K562 (cell line): ENCODE measurements around the gene TXK. TPM values are rescaled to one million over a fixed set of nuclear protein-coding genes. Genes with fewer than 3 reads are reported as not detected.

Experiments used
- CC2D1A ChIP-seq: fragments of 450-650 bp; IDR thresholded peaks from 2 replicates; pipeline ENCODE4 v1.6.1; 2017; ENCODE audit warnings: mild to moderate bottlenecking
- FIP1L1 ChIP-seq: fragments of 200-400 bp; formaldehyde crosslinking; IDR thresholded peaks from 2 replicates; pipeline ENCODE4 v1.6.1; 2018; ENCODE audit warnings: mild to moderate bottlenecking, low read depth, low read length; ENCODE audit not compliant: poor library complexity, severe bottlenecking
- FUS ChIP-seq: fragments of 200-400 bp; formaldehyde crosslinking; optimal IDR thresholded peaks from 2 replicates; pipeline ENCODE3; 2017; ENCODE audit warnings: low read depth, low read length
- HSF4 ChIP-seq: fragments of 250-450 bp; sonication (Bioruptor Pico); IDR thresholded peaks from 2 replicates; pipeline ENCODE4 v2.1.2; 2022; ENCODE audit warnings: mild to moderate bottlenecking, moderate library complexity, borderline replicate concordance
- NCOA6 ChIP-seq: fragments of 450-650 bp; IDR thresholded peaks from 2 replicates; pipeline ENCODE4 v1.6.1; 2017; ENCODE audit warnings: mild to moderate bottlenecking
- PTBP1 ChIP-seq: fragments of 200-400 bp; formaldehyde crosslinking; IDR thresholded peaks from 2 replicates; pipeline ENCODE4 v1.6.1; 2017; ENCODE audit warnings: low read depth, low read length
- U2AF2 ChIP-seq: fragments of 200-400 bp; formaldehyde crosslinking; optimal IDR thresholded peaks from 2 replicates; pipeline ENCODE3; 2017; ENCODE audit warnings: low read depth, mild to moderate bottlenecking, low read length
- ZNF197 ChIP-seq: fragments of 200-800 bp; sonication (Bioruptor generic); IDR thresholded peaks from 2 replicates; pipeline ENCODE4 v1.6.1; 2016; ENCODE audit warnings: low read depth, missing genetic modification characterization, missing compliant biosample characterization
- ZNF347 ChIP-seq: fragments of 450-650 bp; formaldehyde crosslinking; IDR thresholded peaks from 2 replicates; pipeline ENCODE4 v1.4.0; 2020; ENCODE audit warnings: low read depth, mild to moderate bottlenecking, moderate library complexity
- polyA plus RNA-seq, 8 experiments: library from polyadenylated mRNA; depleted of rRNA in 4 of 8; stranded (reverse) in 5 of 8; unstranded in 3 of 8; fragments of >200 nt; fragmentation: Nextera tagmentation in 2 of 8; fragmentation: Illumina TruSeq in 1 of 8; extraction: Ambion mirVana in 2 of 8; extraction: Trizol in 1 of 8; gene quantifications; 2 replicates each; pipeline versions ENCODE4 v1.2.1 to v1.2.3, GENCODE V29; 2011 to 2014; ENCODE audit warnings: inconsistent platforms in 1 of 8, missing spikeins in 1 of 8
- total RNA-seq, 7 experiments: library from RNA; depleted of rRNA in 6 of 7; stranded (reverse); fragments of >200 nt in 6 of 7; fragmentation: Illumina TruSeq in 2 of 7; extraction: Trizol in 2 of 7; gene quantifications; 2 replicates each; pipeline versions ENCODE4 v1.2.1 to v1.2.3, GENCODE V29; 2011 to 2021; ENCODE audit warnings: low replicate concordance in 1 of 7
- TF ChIP-seq, protein P1 (sequence below), 3 experiments: fragments of 200-800 bp in 1 of 3; fragments of 250-450 bp in 1 of 3; fragments of 450-650 bp in 1 of 3; sonication (Bioruptor Pico) in 1 of 3; sonication (Bioruptor generic) in 1 of 3; formaldehyde crosslinking in 1 of 3; IDR thresholded peaks; 2 replicates each; pipeline versions ENCODE4 v1.6.1 to v1.8.0; 2016 to 2022; ENCODE audit warnings: mild to moderate bottlenecking in 2 of 3, missing genetic modification characterization in 2 of 3, missing compliant biosample characterization in 1 of 3, moderate library complexity in 1 of 3
- TF ChIP-seq, protein P2 (sequence below): fragments of 250-450 bp; sonication (Bioruptor Pico); IDR thresholded peaks from 2 replicates; pipeline ENCODE4 v1.4.0; 2020; ENCODE audit warnings: mild to moderate bottlenecking, moderate library complexity
- TF ChIP-seq, protein P3 (sequence below): IDR thresholded peaks from 2 replicates; pipeline ENCODE4 v1.6.1; 2012; ENCODE audit warnings: low read depth, low read length, improper control_type of control experiment, borderline replicate concordance

Gene TXK
- total and polyA plus RNA-seq, 9 of the 15 experiments (the other 6 are each of a cell fraction or from before 2014, with no cell fraction given): 0.24 to 1.1 (median 0.45) TPM; not detected in 1

GRCh38 chr4:48127231-48127630 lies 6.8 kb downstream of the TXK start (continued):
- TF ChIP-seq, protein P1, sequence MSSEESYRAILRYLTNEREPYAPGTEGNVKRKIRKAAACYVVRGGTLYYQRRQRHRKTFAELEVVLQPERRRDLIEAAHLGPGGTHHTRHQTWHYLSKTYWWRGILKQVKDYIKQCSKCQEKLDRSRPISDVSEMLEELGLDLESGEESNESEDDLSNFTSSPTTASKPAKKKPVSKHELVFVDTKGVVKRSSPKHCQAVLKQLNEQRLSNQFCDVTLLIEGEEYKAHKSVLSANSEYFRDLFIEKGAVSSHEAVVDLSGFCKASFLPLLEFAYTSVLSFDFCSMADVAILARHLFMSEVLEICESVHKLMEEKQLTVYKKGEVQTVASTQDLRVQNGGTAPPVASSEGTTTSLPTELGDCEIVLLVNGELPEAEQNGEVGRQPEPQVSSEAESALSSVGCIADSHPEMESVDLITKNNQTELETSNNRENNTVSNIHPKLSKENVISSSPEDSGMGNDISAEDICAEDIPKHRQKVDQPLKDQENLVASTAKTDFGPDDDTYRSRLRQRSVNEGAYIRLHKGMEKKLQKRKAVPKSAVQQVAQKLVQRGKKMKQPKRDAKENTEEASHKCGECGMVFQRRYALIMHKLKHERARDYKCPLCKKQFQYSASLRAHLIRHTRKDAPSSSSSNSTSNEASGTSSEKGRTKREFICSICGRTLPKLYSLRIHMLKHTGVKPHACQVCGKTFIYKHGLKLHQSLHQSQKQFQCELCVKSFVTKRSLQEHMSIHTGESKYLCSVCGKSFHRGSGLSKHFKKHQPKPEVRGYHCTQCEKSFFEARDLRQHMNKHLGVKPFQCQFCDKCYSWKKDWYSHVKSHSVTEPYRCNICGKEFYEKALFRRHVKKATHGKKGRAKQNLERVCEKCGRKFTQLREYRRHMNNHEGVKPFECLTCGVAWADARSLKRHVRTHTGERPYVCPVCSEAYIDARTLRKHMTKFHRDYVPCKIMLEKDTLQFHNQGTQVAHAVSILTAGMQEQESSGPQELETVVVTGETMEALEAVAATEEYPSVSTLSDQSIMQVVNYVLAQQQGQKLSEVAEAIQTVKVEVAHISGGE (CRISPR knock-in tag; IDR thresholded peaks at IDR 0.05): peak in 1 of 3 experiments; percentile 9; a peak in 1 of 6 replicates
- TF ChIP-seq ZNF197 (CRISPR knock-in tag) (no peak), U2AF2 (no peak), PTBP1 (no peak), ZNF347 (CRISPR knock-in tag) (no peak), FIP1L1 (no peak), FUS (no peak), NCOA6 (no peak), CC2D1A (no peak), HSF4 (CRISPR knock-in tag) (no peak)
- TF ChIP-seq, protein P2, sequence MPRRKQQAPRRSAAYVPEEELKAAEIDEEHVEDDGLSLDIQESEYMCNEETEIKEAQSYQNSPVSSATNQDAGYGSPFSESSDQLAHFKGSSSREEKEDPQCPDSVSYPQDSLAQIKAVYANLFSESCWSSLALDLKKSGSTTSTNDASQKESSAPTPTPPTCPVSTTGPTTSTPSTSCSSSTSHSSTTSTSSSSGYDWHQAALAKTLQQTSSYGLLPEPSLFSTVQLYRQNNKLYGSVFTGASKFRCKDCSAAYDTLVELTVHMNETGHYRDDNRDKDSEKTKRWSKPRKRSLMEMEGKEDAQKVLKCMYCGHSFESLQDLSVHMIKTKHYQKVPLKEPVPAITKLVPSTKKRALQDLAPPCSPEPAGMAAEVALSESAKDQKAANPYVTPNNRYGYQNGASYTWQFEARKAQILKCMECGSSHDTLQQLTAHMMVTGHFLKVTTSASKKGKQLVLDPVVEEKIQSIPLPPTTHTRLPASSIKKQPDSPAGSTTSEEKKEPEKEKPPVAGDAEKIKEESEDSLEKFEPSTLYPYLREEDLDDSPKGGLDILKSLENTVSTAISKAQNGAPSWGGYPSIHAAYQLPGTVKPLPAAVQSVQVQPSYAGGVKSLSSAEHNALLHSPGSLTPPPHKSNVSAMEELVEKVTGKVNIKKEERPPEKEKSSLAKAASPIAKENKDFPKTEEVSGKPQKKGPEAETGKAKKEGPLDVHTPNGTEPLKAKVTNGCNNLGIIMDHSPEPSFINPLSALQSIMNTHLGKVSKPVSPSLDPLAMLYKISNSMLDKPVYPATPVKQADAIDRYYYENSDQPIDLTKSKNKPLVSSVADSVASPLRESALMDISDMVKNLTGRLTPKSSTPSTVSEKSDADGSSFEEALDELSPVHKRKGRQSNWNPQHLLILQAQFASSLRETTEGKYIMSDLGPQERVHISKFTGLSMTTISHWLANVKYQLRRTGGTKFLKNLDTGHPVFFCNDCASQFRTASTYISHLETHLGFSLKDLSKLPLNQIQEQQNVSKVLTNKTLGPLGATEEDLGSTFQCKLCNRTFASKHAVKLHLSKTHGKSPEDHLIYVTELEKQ (CRISPR knock-in tag): no peak
- TF ChIP-seq, protein P3, sequence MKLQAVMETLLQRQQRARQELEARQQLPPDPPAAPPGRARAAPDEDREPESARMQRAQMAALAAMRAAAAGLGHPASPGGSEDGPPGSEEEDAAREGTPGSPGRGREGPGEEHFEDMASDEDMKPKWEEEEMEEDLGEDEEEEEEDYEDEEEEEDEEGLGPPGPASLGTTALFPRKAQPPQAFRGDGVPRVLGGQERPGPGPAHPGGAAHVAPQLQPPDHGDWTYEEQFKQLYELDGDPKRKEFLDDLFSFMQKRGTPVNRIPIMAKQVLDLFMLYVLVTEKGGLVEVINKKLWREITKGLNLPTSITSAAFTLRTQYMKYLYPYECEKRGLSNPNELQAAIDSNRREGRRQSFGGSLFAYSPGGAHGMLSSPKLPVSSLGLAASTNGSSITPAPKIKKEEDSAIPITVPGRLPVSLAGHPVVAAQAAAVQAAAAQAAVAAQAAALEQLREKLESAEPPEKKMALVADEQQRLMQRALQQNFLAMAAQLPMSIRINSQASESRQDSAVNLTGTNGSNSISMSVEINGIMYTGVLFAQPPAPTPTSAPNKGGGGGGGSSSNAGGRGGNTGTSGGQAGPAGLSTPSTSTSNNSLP: no peak
